Activated naive CD4-positive, alpha-beta T cell treated with anti-CD3 and anti-CD28 coated beads, Interleukin-2, amount 10 ng/mL, durations not matched to agents 7 days and 5 days (primary cell): ENCODE data around the gene EIF5A.

Experiments
- CTCF ChIA-PET: fragments of 350-600 bp; sonication (Branson Sonifier 250); formaldehyde crosslinking; loops from one replicate; lab custom pipeline; 2021; ENCODE audit warnings: antibody characterized with exemption; lab: Charles Lee
- DNase-seq: peaks from one replicate; pipeline ENCODE4 v3.0.0-alpha.2; 2020
- H3K27ac Mint-ChIP-seq: one replicate; pipeline ENCODE4 v1.8.0; 2021; ENCODE audit warnings: mild to moderate bottlenecking, moderate library complexity, mixed read lengths
- H3K27me3 Mint-ChIP-seq: one replicate; pipeline ENCODE4 v1.8.0; 2021; ENCODE audit warnings: mild to moderate bottlenecking, mixed read lengths
- H3K36me3 Mint-ChIP-seq: one replicate; pipeline ENCODE4 v1.8.0; 2021; ENCODE audit warnings: mixed read lengths
- H3K4me1 Mint-ChIP-seq: one replicate; pipeline ENCODE4 v1.8.0; 2021; ENCODE audit warnings: mixed read lengths
- H3K4me3 Mint-ChIP-seq: one replicate; pipeline ENCODE4 v1.8.0; 2021; ENCODE audit warnings: mild to moderate bottlenecking, moderate library complexity, mixed read lengths
- H3K9me3 Mint-ChIP-seq: one replicate; pipeline ENCODE4 v1.8.0; 2021; ENCODE audit warnings: mixed read lengths

The EIF5A gene

DNA sequence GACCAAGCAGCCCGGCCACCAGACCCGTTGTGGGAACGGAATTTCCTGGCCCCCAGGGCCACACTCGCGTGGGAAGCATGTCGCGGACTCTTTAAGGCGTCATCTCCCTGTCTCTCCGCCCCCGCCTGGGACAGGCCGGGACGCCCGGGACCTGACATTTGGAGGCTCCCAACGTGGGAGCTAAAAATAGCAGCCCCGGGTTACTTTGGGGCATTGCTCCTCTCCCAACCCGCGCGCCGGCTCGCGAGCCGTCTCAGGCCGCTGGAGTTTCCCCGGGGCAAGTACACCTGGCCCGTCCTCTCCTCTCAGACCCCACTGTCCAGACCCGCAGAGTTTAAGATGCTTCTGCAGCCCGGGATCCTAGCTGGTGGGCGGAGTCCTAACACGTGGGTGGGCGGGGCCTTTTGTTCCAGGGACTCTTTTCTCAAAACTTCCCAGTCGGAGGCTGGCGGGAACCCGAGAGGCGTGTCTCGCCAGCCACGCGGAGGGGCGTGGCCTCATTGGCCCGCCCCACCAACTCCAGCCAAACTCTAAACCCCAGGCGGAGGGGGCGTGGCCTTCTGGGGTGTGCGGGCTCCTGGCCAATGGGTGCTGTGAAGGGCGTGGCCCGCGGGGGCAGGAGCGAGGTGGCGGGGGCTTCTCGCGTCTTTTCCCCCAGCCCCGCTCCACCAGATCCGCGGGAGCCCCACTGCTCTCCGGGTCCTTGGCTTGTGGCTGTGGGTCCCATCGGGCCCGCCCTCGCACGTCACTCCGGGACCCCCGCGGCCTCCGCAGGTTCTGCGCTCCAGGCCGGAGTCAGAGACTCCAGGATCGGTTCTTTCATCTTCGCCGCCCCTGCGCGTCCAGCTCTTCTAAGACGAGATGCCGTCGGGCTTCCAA is 26.1 kb upstream of the EIF5A start, which contains the start of gene SLC2A4:
Gene SLC2A4 (plus strand): TSS at position 645 of the 879 bp plus-strand sequence. CDS start 217 bp downstream, at position 862.
- H3K4me1 Mint-ChIP-seq: peaks cover 28% of the 10 kb centered on the region
- CTCF ChIA-PET: interaction anchor here (0.6 to 10.4 kb wide), 6 partner anchors 9 to 280 kb away, joined by 3 to 78 read pairs (median 4); partner anchors contain the start of gene SENP3
- no peaks in the 10 kb centered on the region for H3K9me3 Mint-ChIP-seq
- H3K27me3 Mint-ChIP-seq: peaks cover 65% of the 10 kb centered on the region
- H3K27ac Mint-ChIP-seq: peak within 1 kb of the TSS; percentile 45
- H3K4me3 Mint-ChIP-seq: peak within 1 kb of the TSS; percentile 71
- no peaks in the 10 kb centered on the region for H3K36me3 Mint-ChIP-seq
- DNase-seq: peak; percentile 90

DNA sequence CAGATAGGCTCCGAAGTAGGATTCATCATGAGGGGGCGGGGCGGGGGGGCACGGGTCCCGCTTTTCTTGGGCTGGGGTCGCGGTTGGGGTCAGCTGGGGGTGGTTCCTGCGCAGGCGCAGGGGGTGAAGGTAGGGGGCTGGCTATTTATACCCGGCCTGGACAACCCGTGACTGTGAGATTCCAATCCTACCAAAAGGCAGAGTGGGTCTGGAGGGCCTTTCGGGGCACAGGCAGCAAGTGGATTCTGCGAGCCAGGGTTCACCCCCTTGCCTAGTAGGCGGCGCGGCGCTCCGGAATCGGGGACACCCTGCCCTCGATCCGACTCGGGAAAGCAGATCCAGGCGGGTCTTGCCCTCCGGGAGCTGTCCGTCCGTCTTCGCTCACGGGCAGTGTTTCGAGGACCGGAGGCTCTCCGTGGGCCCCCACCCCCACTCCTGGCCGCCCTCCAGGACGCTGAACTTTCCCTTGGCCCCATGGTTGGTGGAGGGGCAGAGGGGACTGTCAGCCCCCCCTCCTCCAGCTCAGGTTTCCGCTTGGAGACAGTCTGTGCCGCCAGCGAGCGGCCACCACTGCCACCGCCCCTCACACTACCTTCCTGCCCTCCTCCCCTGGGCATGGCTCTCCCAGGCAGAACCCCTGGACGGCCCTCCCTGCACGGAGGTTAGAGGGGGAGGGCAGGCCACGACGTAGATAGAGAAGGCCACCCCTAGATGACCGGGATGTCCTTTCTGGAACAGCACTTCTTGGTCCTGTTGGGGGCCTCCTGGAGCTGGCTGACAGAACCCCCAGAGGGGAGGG is 25.3 kb upstream of the EIF5A start:
- Mint-ChIP-seq H3K27ac (no peak overlapping the region), H3K4me3 (peak overlapping the region; percentile 71), H3K4me1 (peaks cover 28% of the 10 kb centered on the region), H3K9me3 (no peaks in the 10 kb centered on the region), H3K36me3 (no peaks in the 10 kb centered on the region), H3K27me3 (peaks cover 74% of the 10 kb centered on the region)
- DNase-seq: no peak
- CTCF ChIA-PET: interaction anchor here (0.6 to 10.4 kb wide), 5 partner anchors 10 to 279 kb away, joined by 3 to 78 read pairs (median 4); partner anchors contain the start of gene SENP3

- no peak for DNase-seq
- H3K27ac Mint-ChIP-seq: no peak overlapping the region
- H3K4me1 Mint-ChIP-seq: peaks cover 28% of the 10 kb centered on the region
- peak overlapping the region; percentile 3 for H3K4me3 Mint-ChIP-seq
- H3K36me3 Mint-ChIP-seq: no peaks in the 10 kb centered on the region
- CTCF ChIA-PET: interaction anchor here (1.2 to 10.4 kb wide), 2 partner anchors 15 to 278 kb away, joined by 4 to 78 read pairs; partner anchors contain the start of gene SENP3
- no peaks in the 10 kb centered on the region for H3K9me3 Mint-ChIP-seq
- peaks cover 81% of the 10 kb centered on the region for H3K27me3 Mint-ChIP-seq
Measured at GRCh38 chr17:7282752-7283321, 24.6 kb upstream of the EIF5A start.

- H3K9me3 Mint-ChIP-seq: no peaks in the 10 kb centered on the region
- no peak overlapping the region for H3K27ac Mint-ChIP-seq
- no peaks in the 10 kb centered on the region for H3K36me3 Mint-ChIP-seq
- no peak overlapping the region for H3K4me3 Mint-ChIP-seq
- peaks cover 28% of the 10 kb centered on the region for H3K4me1 Mint-ChIP-seq
- H3K27me3 Mint-ChIP-seq: peaks cover 89% of the 10 kb centered on the region
- DNase-seq: no peak
- CTCF ChIA-PET: interaction anchor here (10.4 kb wide), 1 partner anchor 14 kb away, joined by 78 read pairs; no protein-coding TSS in a partner anchor
Measured at GRCh38 chr17:7283471-7284216, 23.8 kb upstream of the EIF5A start.

DNA sequence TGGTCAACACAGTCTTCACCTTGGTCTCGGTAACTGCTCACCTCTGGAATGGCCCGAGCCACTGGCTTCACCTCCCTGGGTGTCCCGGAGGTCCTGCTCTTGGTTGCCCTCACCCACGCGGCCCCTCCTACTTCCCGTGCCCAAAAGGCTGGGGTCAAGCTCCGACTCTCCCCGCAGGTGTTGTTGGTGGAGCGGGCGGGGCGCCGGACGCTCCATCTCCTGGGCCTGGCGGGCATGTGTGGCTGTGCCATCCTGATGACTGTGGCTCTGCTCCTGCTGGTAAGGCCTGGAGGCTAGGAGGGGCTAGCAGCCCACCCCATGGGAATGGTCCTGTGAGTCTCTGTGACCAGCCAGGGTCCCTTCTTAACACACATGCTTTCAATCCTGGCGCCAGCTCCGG is 22.5 kb upstream of the EIF5A start:
- CTCF ChIA-PET: interaction anchor here (10.4 kb wide), 1 partner anchor 13 kb away, joined by 78 read pairs; no protein-coding TSS in a partner anchor
- Mint-ChIP-seq H3K27me3 (peaks cover 99% of the 10 kb centered on the region), H3K27ac (no peak overlapping the region), H3K36me3 (no peaks in the 10 kb centered on the region), H3K9me3 (no peaks in the 10 kb centered on the region), H3K4me3 (no peak overlapping the region), H3K4me1 (peaks cover 27% of the 10 kb centered on the region)
- DNase-seq: no peak

- no peak overlapping the region for H3K4me3 Mint-ChIP-seq
- H3K36me3 Mint-ChIP-seq: no peaks in the 10 kb centered on the region
- no peak overlapping the region for H3K27ac Mint-ChIP-seq
- no peak for DNase-seq
- no peaks in the 10 kb centered on the region for H3K9me3 Mint-ChIP-seq
- CTCF ChIA-PET: interaction anchor here (0.6 to 10.4 kb wide), 2 partner anchors 12 to 374 kb away, joined by 3 to 78 read pairs; no protein-coding TSS in a partner anchor
- H3K27me3 Mint-ChIP-seq: peaks cover 99% of the 10 kb centered on the region
- H3K4me1 Mint-ChIP-seq: peaks cover 19% of the 10 kb centered on the region
Measured at GRCh38 chr17:7285679-7286078, 21.7 kb upstream of the EIF5A start.

- Mint-ChIP-seq H3K9me3 (no peaks in the 10 kb centered on the region), H3K4me3 (no peak overlapping the region), H3K27me3 (peaks cover 97% of the 10 kb centered on the region), H3K27ac (no peak overlapping the region), H3K36me3 (no peaks in the 10 kb centered on the region), H3K4me1 (peaks cover 9% of the 10 kb centered on the region)
- no peak for DNase-seq
- CTCF ChIA-PET: no interaction called here
Measured at GRCh38 chr17:7289256-7290032, 18.0 kb upstream of the EIF5A start.

DNA sequence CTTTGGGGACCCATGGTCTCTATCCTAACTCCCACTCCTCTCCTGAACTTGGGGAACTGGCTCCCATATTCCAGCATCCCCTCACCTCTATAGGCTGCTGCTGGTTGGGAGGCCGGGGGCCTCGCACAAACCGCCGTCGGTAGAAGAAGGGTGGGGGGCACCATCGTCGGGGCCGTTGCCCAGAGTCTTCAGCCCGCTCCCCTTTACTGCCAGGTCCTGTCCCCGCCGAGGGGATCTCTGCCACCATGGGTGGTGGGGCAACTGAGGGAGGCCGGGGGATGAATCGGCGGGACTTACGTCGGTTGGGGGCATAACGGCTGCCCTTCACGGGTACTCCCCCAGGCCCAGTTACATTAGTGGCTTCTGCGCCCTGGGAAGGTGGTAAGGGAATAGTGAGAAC is 17.3 kb upstream of the EIF5A start:
- H3K27me3 Mint-ChIP-seq: peaks cover 97% of the 10 kb centered on the region

DNA sequence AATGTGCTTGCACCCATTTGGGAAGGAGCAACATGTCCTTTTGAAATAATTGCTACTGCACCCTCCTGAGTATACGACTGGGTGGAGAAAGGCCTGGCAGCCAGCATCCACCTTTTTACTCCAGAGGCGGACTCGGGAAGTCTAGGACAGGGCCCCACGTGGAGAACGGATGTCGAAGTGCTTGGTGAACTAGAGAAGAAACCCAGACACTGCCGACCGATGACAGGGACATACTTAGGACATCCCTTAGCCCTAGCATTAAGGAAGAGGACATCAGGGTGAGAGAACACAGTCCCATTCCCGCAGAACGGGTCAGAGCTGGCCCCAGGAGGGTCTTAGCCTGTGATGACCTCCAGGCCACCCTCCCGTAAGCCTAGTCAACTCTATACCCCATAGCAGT is 16.7 kb upstream of the EIF5A start:
- CTCF ChIA-PET: no interaction called here
- Mint-ChIP-seq H3K27ac (no peak overlapping the region), H3K36me3 (no peaks in the 10 kb centered on the region), H3K4me3 (no peak overlapping the region), H3K4me1 (peaks cover 16% of the 10 kb centered on the region), H3K9me3 (no peaks in the 10 kb centered on the region), H3K27me3 (peaks cover 97% of the 10 kb centered on the region)
- DNase-seq: no peak

More for the DNA sequence above, 17.3 kb upstream of the EIF5A start:
- Mint-ChIP-seq H3K36me3 (no peaks in the 10 kb centered on the region), H3K9me3 (no peaks in the 10 kb centered on the region), H3K4me3 (no peak overlapping the region), H3K27ac (no peak overlapping the region), H3K4me1 (peaks cover 13% of the 10 kb centered on the region)
- CTCF ChIA-PET: no interaction called here
- DNase-seq: no peak

GRCh38 chr17:7292194-7292593 is 15.2 kb upstream of the EIF5A start:
- H3K4me3 Mint-ChIP-seq: no peak overlapping the region
- H3K27me3 Mint-ChIP-seq: peaks cover 98% of the 10 kb centered on the region
- no peak overlapping the region for H3K27ac Mint-ChIP-seq
- CTCF ChIA-PET: interaction anchor here (0.6 kb wide), 1 partner anchor 11 kb away, joined by 4 read pairs; the partner anchor contains the start of gene SLC2A4
- no peak for DNase-seq
- peaks cover 28% of the 10 kb centered on the region for H3K4me1 Mint-ChIP-seq
- no peaks in the 10 kb centered on the region for H3K9me3 Mint-ChIP-seq
- H3K36me3 Mint-ChIP-seq: no peaks in the 10 kb centered on the region

DNA sequence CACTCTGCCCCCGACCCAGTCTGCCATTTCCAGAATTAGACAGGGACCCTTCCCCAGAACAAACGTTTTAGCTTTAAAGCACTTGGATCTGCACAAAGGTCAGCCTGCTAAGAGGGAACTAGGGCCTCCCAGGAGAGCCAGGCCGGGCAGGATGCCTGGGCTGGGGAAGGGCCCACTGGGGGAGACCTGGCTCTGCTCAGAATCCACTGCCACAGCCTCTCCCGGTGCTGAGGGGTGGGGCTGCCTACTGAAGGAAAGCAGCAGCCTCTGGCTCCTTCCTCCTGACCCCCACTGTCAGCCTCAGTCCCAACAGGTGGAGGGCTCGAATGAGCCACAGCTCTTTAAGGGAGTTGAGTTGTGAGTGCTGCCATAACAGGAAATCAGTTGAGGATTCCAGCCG is 14.7 kb upstream of the EIF5A start:
- peaks cover 28% of the 10 kb centered on the region for H3K4me1 Mint-ChIP-seq
- CTCF ChIA-PET: interaction anchor here (0.6 kb wide), 1 partner anchor 12 kb away, joined by 4 read pairs; the partner anchor contains the start of gene SLC2A4
- no peak for DNase-seq
- no peak overlapping the region for H3K4me3 Mint-ChIP-seq
- peaks cover 98% of the 10 kb centered on the region for H3K27me3 Mint-ChIP-seq
- H3K36me3 Mint-ChIP-seq: no peaks in the 10 kb centered on the region
- H3K9me3 Mint-ChIP-seq: no peaks in the 10 kb centered on the region
- no peak overlapping the region for H3K27ac Mint-ChIP-seq

GRCh38 chr17:7293159-7293558 is 14.3 kb upstream of the EIF5A start:
- Mint-ChIP-seq H3K4me1 (peaks cover 28% of the 10 kb centered on the region), H3K27me3 (peaks cover 98% of the 10 kb centered on the region), H3K36me3 (no peaks in the 10 kb centered on the region), H3K4me3 (no peak overlapping the region), H3K9me3 (no peaks in the 10 kb centered on the region), H3K27ac (no peak overlapping the region)
- CTCF ChIA-PET: no interaction called here
- DNase-seq: no peak
